IMR-90 (cell line): ENCODE results near the gene MTPN. TPM values are rescaled to one million over a fixed set of nuclear protein-coding genes. Genes with fewer than 3 reads are reported as not detected.

Experiments used
- ATAC-seq: fragments of 200-7000 bp; cut with Tn5 transposase; 2 replicates; pipeline ENCODE4 v1.9.1; 2020; ENCODE audit warnings: low read depth, mild to moderate bottlenecking, moderate library complexity
- BruUV-seq: library from RNA; stranded (reverse); fragments of 400-500 nt; replicated peaks from 2 replicates; lab custom pipeline; 2021; lab: Mats Ljungman, UMichigan
- CTCF ChIA-PET: fragments of 300-600 bp; formaldehyde crosslinking; extraction: SDS; loops from one replicate; lab custom pipeline; 2021; ENCODE audit warnings: antibody characterized with exemption; lab: Yijun Ruan, JAX
- POLR2A ChIA-PET: fragments of 300-600 bp; sonication (Branson Sonifier 250); formaldehyde crosslinking; loops from one replicate; lab custom pipeline; 2022; ENCODE audit warnings: antibody characterized with exemption; ENCODE audit not compliant: unreplicated experiment; lab: Charles Lee
- DNase-seq: peaks from one replicate; pipeline ENCODE4 v3.0.0; 2013
- H2AFZ ChIP-seq: replicated peaks from 2 replicates; pipeline ENCODE3; 2013; ENCODE audit warnings: low read length, mild to moderate bottlenecking; ENCODE audit not compliant: poor library complexity
- H2AK5ac ChIP-seq: 2 replicates; pipeline ENCODE4 v1.6.1; 2013; ENCODE audit warnings: low read depth, low read length, inconsistent platforms
- H2AK9ac ChIP-seq: replicated peaks from 2 replicates; pipeline ENCODE3; 2013; ENCODE audit warnings: mild to moderate bottlenecking, low read depth, low read length, moderate library complexity; ENCODE audit not compliant: poor library complexity
- H2BK120ac ChIP-seq: 2 replicates; pipeline ENCODE4 v1.6.1; 2013; ENCODE audit warnings: low read depth, low read length, inconsistent platforms
- H2BK15ac ChIP-seq: 3 replicates; pipeline ENCODE4 v1.6.1; 2013; ENCODE audit warnings: low read depth, low read length, inconsistent platforms
- H2BK20ac ChIP-seq: 2 replicates; pipeline ENCODE4 v1.6.1; 2013; ENCODE audit warnings: low read depth, mild to moderate bottlenecking, inconsistent platforms, low read length, moderate library complexity
- H2BK5ac ChIP-seq: 2 replicates; pipeline ENCODE4 v1.6.1; 2013; ENCODE audit warnings: mild to moderate bottlenecking, low read depth, low read length, inconsistent platforms; ENCODE audit not compliant: poor library complexity, severe bottlenecking
- H3K14ac ChIP-seq: replicated peaks from 2 replicates; pipeline ENCODE4 v1.6.1; 2013; ENCODE audit warnings: low read depth, low read length, inconsistent platforms
- H3K18ac ChIP-seq: 2 replicates; pipeline ENCODE4 v1.6.1; 2013; ENCODE audit warnings: low read depth, low read length, control low read depth
- H3K23ac ChIP-seq: 2 replicates; pipeline ENCODE4 v1.6.1; 2013; ENCODE audit warnings: low read depth, low read length, inconsistent platforms
- H3K27ac ChIP-seq: 2 replicates; pipeline ENCODE4 v1.5.1; 2013; ENCODE audit warnings: mild to moderate bottlenecking, control low read depth, low read length; ENCODE audit not compliant: insufficient read depth
- H3K27me3 ChIP-seq: 2 replicates; pipeline ENCODE4 v1.6.1; 2013; ENCODE audit warnings: low read length; ENCODE audit not compliant: control insufficient read depth, insufficient read depth
- H3K36me3 ChIP-seq: 2 replicates; pipeline ENCODE4 v1.6.1; 2013; ENCODE audit warnings: low read length, mixed read lengths; ENCODE audit not compliant: control insufficient read depth, insufficient read depth
- H3K4ac ChIP-seq: 2 replicates; pipeline ENCODE4 v1.6.1; 2013; ENCODE audit warnings: low read depth, low read length, inconsistent platforms
- H3K4me1 ChIP-seq: 2 replicates; pipeline ENCODE4 v1.6.1; 2013; ENCODE audit warnings: low read length, mixed read lengths; ENCODE audit not compliant: control insufficient read depth, insufficient read depth
- H3K4me2 ChIP-seq: 2 replicates; pipeline ENCODE4 v1.6.1; 2013; ENCODE audit warnings: low read depth, mild to moderate bottlenecking, control low read depth, low read length, moderate library complexity
- H3K4me3 ChIP-seq: 2 replicates; pipeline ENCODE4 v1.5.1; 2013; ENCODE audit warnings: low read depth, mild to moderate bottlenecking, control low read depth, low read length, moderate library complexity; ENCODE audit not compliant: insufficient read depth
- H3K56ac ChIP-seq: 2 replicates; pipeline ENCODE4 v1.6.1; 2013; ENCODE audit warnings: low read length, inconsistent platforms; ENCODE audit not compliant: insufficient read depth; ENCODE audit errors: extremely low read depth
- H3K79me1 ChIP-seq, 2 experiments: 2 replicates each; pipeline ENCODE4 v1.6.1; 2013; ENCODE audit warnings: low read length in 2 of 2, inconsistent platforms in 1 of 2, low read depth in 1 of 2
- H3K9ac ChIP-seq: 2 replicates; pipeline ENCODE4 v1.6.1; 2013; ENCODE audit warnings: low read depth, low read length, control low read depth
- H3K9me1 ChIP-seq: 2 replicates; pipeline ENCODE4 v1.6.1; 2013; ENCODE audit warnings: low read length, inconsistent platforms; ENCODE audit not compliant: insufficient read depth
- H3K9me3 ChIP-seq: 2 replicates; pipeline ENCODE4 v1.6.1; 2013; ENCODE audit warnings: low read length; ENCODE audit not compliant: control insufficient read depth, insufficient read depth
- H4K20me1 ChIP-seq: 2 replicates; pipeline ENCODE4 v1.6.1; 2013; ENCODE audit warnings: low read length, inconsistent platforms; ENCODE audit not compliant: insufficient read depth
- H4K5ac ChIP-seq: 2 replicates; pipeline ENCODE4 v1.6.1; 2013; ENCODE audit warnings: mild to moderate bottlenecking, low read depth, low read length, control low read depth
- H4K8ac ChIP-seq, 2 experiments: 2 replicates each; pipeline ENCODE4 v1.6.1; 2013; ENCODE audit warnings: low read depth in 2 of 2, low read length in 2 of 2, control low read depth in 1 of 2, inconsistent platforms in 1 of 2
- H4K91ac ChIP-seq: 2 replicates; pipeline ENCODE4 v1.6.1; 2013; ENCODE audit warnings: low read depth, low read length, inconsistent platforms; ENCODE audit not compliant: insufficient read depth
- CEBPB ChIP-seq: IDR thresholded peaks from 2 replicates; pipeline ENCODE4 v1.6.1; 2012; ENCODE audit warnings: low read depth, low read length, improper control_type of control experiment
- CHD1 ChIP-seq: IDR thresholded peaks from 2 replicates; pipeline ENCODE4 v1.6.1; 2012; ENCODE audit warnings: low read depth, low read length, improper control_type of control experiment
- FOS ChIP-seq: fragments of 150-350 bp; IDR thresholded peaks from 2 replicates; pipeline ENCODE4 v1.6.1; 2016; ENCODE audit warnings: low read depth, low read length
- MAFK ChIP-seq: IDR thresholded peaks from 2 replicates; pipeline ENCODE4 v1.6.1; 2012; ENCODE audit warnings: low read depth, low read length, improper control_type of control experiment
- MAZ ChIP-seq: IDR thresholded peaks from 2 replicates; pipeline ENCODE4 v1.6.1; 2012; ENCODE audit warnings: low read depth, mild to moderate bottlenecking, low read length, improper control_type of control experiment, moderate library complexity, borderline replicate concordance
- MXI1 ChIP-seq: IDR thresholded peaks from 2 replicates; pipeline ENCODE4 v1.6.1; 2012; ENCODE audit warnings: low read depth, mild to moderate bottlenecking, low read length, moderate library complexity, borderline replicate concordance
- NFE2L2 ChIP-seq: fragments of 150-350 bp; IDR thresholded peaks from 2 replicates; pipeline ENCODE4 v1.6.1; 2016; ENCODE audit warnings: low read depth, mild to moderate bottlenecking, low read length
- RAD21 ChIP-seq: IDR thresholded peaks from 2 replicates; pipeline ENCODE4 v1.6.1; 2012; ENCODE audit warnings: low read length, improper control_type of control experiment
- RCOR1 ChIP-seq: IDR thresholded peaks from 2 replicates; pipeline ENCODE4 v1.6.1; 2012; ENCODE audit warnings: mild to moderate bottlenecking, low read length, improper control_type of control experiment; ENCODE audit not compliant: insufficient replicate concordance
- RFX5 ChIP-seq: IDR thresholded peaks from 2 replicates; pipeline ENCODE4 v1.8.0; 2012; ENCODE audit warnings: low read depth, mild to moderate bottlenecking, low read length, moderate library complexity
- SMC3 ChIP-seq: fragments of 150-350 bp; IDR thresholded peaks from 2 replicates; pipeline ENCODE4 v1.6.1; 2016; ENCODE audit warnings: low read depth, mild to moderate bottlenecking, antibody characterized with exemption, low read length, moderate library complexity
- WGBS, 2 experiments: methylation state at CpG; one replicate each; pipeline versions ENCODE4 v1.1.5 to v1.1.7; 2013; ENCODE audit warnings: missing lambda C conversion rate in 2 of 2; ENCODE audit not compliant: insufficient read length in 1 of 2; ENCODE audit errors: extremely low coverage in 2 of 2; 5-methylcytosine and 5-hydroxymethylcytosine counted together
- dilution Hi-C: fragments of 300-500 bp; cut with HindIII; formaldehyde crosslinking; loops from one replicate; pipeline ENCODE4 v1.14.3; 2018; ENCODE audit warnings: low sequenced_read_pairs; ENCODE audit not compliant: unreplicated experiment
- in situ Hi-C: fragments of 300-500 bp; cut with MboI; formaldehyde crosslinking; loops from 3 replicates; pipeline ENCODE4 v1.14.3; 2019; ENCODE audit warnings: low sequenced_read_pairs, inconsistent platforms, mixed read lengths
- intact Hi-C: fragments of 100-400 bp; cut with micrococcal nuclease; formaldehyde crosslinking; loops from 2 replicates; pipeline ENCODE4 v1.10.0; 2022
- polyA plus RNA-seq, 3 experiments: library from polyadenylated mRNA; depleted of rRNA; stranded (reverse); fragments of >200 nt; gene quantifications; 2 replicates each; pipeline ENCODE4 v1.2.3, GENCODE V29; 2012; ENCODE audit warnings: low replicate concordance in 1 of 3
- total RNA-seq: library from RNA; depleted of rRNA; stranded (reverse); fragments of >200 nt; gene quantifications from 2 replicates; pipeline ENCODE4 v1.2.3, GENCODE V29; 2012
- TF ChIP-seq, protein P1 (sequence below): fragments of 150-350 bp; IDR thresholded peaks from 2 replicates; pipeline ENCODE4 v1.6.1; 2017; ENCODE audit warnings: mild to moderate bottlenecking, antibody characterized with exemption, low read length, low read depth
- TF ChIP-seq, protein P2 (sequence below): fragments of 150-350 bp; IDR thresholded peaks from 2 replicates; pipeline ENCODE4 v1.6.1; 2016; ENCODE audit warnings: low read depth, mild to moderate bottlenecking, low read length, moderate library complexity, borderline replicate concordance

Gene MTPN
- total and polyA plus RNA-seq, 2 of the 4 experiments (the other 2 are of a cell fraction): 58.8 to 94.4 TPM

DNA sequence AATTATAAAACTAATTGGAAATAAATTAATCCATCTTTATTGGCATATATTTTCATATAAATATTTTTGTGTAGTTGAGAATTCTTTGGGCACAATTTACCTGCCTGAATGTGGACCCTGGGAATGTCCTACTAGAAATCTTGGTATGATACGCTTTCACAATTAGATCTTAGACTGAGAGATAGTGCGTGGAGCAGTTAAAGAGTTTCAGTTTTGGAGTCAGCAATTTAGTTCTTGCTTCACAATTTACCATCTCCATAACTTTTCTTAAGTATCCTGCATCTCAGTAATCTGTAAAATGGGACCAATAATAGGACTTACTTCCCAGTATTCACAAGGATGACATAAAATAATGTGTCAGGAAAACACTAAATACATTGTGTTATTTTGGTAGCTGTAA lies 2.0 kb downstream of the MTPN start:
- no peak overlapping the region for H3K4ac ChIP-seq
- no peaks in the 10 kb centered on the region for H3K27me3 ChIP-seq
- H2AK5ac ChIP-seq: no peak overlapping the region
- H2BK20ac ChIP-seq: no peak overlapping the region
- H2AK9ac ChIP-seq: no peak overlapping the region
- peaks cover 2% of the 10 kb centered on the region; the same call in 1 of the 2 replicates for H3K36me3 ChIP-seq
- H3K9me3 ChIP-seq: no peaks in the 10 kb centered on the region
- no peak overlapping the region for H2BK5ac ChIP-seq
- H3K14ac ChIP-seq: no peak overlapping the region
- in situ Hi-C loops (no loop called here), dilution Hi-C loops (no loop called here), intact Hi-C loops (loop anchor here (10.0 kb wide), 1 partner anchor 300 kb away; no protein-coding TSS in a partner anchor)
- no peak overlapping the region for H3K56ac ChIP-seq
- CTCF ChIA-PET: no interaction called here
- 100% methylated on average over 1 of the region's 2 CpGs; no CpG with 5 or more reads in 1 of the 2 experiments for WGBS, 2 experiments
- no TSS peak for BruUV-seq
- no peak overlapping the region for H3K27ac ChIP-seq
- H2AFZ ChIP-seq: no peak overlapping the region
- no peaks in the 10 kb centered on the region for H3K9me1 ChIP-seq
- TF ChIP-seq, protein P1, sequence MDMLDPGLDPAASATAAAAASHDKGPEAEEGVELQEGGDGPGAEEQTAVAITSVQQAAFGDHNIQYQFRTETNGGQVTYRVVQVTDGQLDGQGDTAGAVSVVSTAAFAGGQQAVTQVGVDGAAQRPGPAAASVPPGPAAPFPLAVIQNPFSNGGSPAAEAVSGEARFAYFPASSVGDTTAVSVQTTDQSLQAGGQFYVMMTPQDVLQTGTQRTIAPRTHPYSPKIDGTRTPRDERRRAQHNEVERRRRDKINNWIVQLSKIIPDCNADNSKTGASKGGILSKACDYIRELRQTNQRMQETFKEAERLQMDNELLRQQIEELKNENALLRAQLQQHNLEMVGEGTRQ: no peak
- TF ChIP-seq CEBPB (no peak), CHD1 (no peak), FOS (no peak), MAFK (no peak), MXI1 (no peak), RCOR1 (no peak), RFX5 (no peak), RAD21 (no peak), MAZ (no peak), SMC3 (no peak), NFE2L2 (no peak)
- TF ChIP-seq, protein P2, sequence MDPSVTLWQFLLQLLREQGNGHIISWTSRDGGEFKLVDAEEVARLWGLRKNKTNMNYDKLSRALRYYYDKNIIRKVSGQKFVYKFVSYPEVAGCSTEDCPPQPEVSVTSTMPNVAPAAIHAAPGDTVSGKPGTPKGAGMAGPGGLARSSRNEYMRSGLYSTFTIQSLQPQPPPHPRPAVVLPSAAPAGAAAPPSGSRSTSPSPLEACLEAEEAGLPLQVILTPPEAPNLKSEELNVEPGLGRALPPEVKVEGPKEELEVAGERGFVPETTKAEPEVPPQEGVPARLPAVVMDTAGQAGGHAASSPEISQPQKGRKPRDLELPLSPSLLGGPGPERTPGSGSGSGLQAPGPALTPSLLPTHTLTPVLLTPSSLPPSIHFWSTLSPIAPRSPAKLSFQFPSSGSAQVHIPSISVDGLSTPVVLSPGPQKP: no peak
- H4K20me1 ChIP-seq: peaks cover 36% of the 10 kb centered on the region; the same call in 1 of the 2 replicates
- DNase-seq (no peak), ATAC-seq (no peak)
- H3K23ac ChIP-seq: 0 out of 2 replicates have a peak overlapping the region, but pooled peaks have one; percentile 13
- 0 out of 2 replicates have a peak overlapping the region, but pooled peaks have one; percentile 25 for H3K4me2 ChIP-seq
- no peak overlapping the region for H2BK120ac ChIP-seq
- peaks cover 5 to 32% of the 10 kb centered on the region in 2 experiments; a peak in 3 of 4 replicates for H3K79me1 ChIP-seq
- H3K4me3 ChIP-seq: no peak overlapping the region
- no peak overlapping the region for H4K8ac ChIP-seq
- H4K91ac ChIP-seq: no peak overlapping the region
- H2BK15ac ChIP-seq: no peak overlapping the region
- no peak overlapping the region for H4K5ac ChIP-seq
- no peak overlapping the region for H3K9ac ChIP-seq
- H3K4me1 ChIP-seq: peaks cover 2% of the 10 kb centered on the region; the same call in 1 of the 2 replicates
- POLR2A ChIA-PET: no interaction called here
- H3K18ac ChIP-seq: no peak overlapping the region
